SK-N-SH (cell line): ENCODE measurements around the gene ASCL2. TPM values are rescaled to one million over a fixed set of nuclear protein-coding genes. Genes with fewer than 3 reads are reported as not detected.

Source experiments
- CTCF ChIA-PET: fragments of 300-600, 350-600 bp; formaldehyde crosslinking; extraction: SDS; loops from one replicate; lab custom pipeline; 2021; lab: Yijun Ruan, JAX
- POLR2A ChIA-PET: fragments of 350-600 bp; sonication (Branson Sonifier 250); formaldehyde crosslinking; extraction: SDS; loops from one replicate; lab custom pipeline; 2020; ENCODE audit warnings: antibody characterized with exemption, inconsistent platforms; lab: Yijun Ruan, JAX
- DNase-seq: peaks from one replicate; pipeline ENCODE4 v3.0.0; 2012
- H2AFZ ChIP-seq: fragments of 200-600 bp; sonication (generic); 2 replicates; pipeline ENCODE4 v1.8.1; 2016; ENCODE audit warnings: antibody characterized with exemption, mild to moderate bottlenecking, low read depth
- H3F3A ChIP-seq: fragments of 200-600 bp; sonication (generic); replicated peaks from 2 replicates; pipeline ENCODE3; 2016; ENCODE audit warnings: antibody characterized with exemption, mild to moderate bottlenecking; ENCODE audit not compliant: insufficient read depth
- H3K27ac ChIP-seq, 2 experiments: fragments of 200-500 bp in 1 of 2; fragments of 200-600 bp in 1 of 2; sonication (Bioruptor generic) in 1 of 2; sonication (generic), shearing (Covaris generic) in 1 of 2; 2 replicates each; pipeline versions ENCODE4 v1.5.1 to v1.6.1; 2014 to 2016; ENCODE audit warnings: low read depth in 2 of 2, inconsistent platforms in 1 of 2, low read length in 1 of 2, mild to moderate bottlenecking in 1 of 2, mixed read lengths in 1 of 2
- H3K27me3 ChIP-seq: fragments of 200-600 bp; sonication (generic), shearing (Covaris generic); 2 replicates; pipeline ENCODE4 v1.6.1; 2016; ENCODE audit warnings: mixed run types; ENCODE audit not compliant: insufficient read depth
- H3K36me3 ChIP-seq, 2 experiments: fragments of 200-500 bp in 1 of 2; fragments of 200-600 bp in 1 of 2; sonication (Bioruptor generic) in 1 of 2; sonication (generic) in 1 of 2; replicated peaks in 1 of 2; 2 replicates each; pipeline versions ENCODE3 to v1.5.1; 2014 to 2016; ENCODE audit warnings: low read length in 1 of 2, mild to moderate bottlenecking in 1 of 2; ENCODE audit not compliant: insufficient read depth in 2 of 2, control insufficient read depth in 1 of 2
- H3K4me1 ChIP-seq, 2 experiments: fragments of 200-500 bp in 1 of 2; fragments of 200-600 bp in 1 of 2; sonication (Bioruptor generic) in 1 of 2; sonication (generic), shearing (Covaris generic) in 1 of 2; 2 replicates each; pipeline versions ENCODE4 v1.5.1 to v1.6.1; 2014 to 2016; ENCODE audit warnings: low read depth in 1 of 2, low read length in 1 of 2, mixed run types in 1 of 2; ENCODE audit not compliant: insufficient read depth in 2 of 2, control insufficient read depth in 1 of 2
- H3K4me2 ChIP-seq: fragments of 200-600 bp; sonication (generic), shearing (Covaris generic); 2 replicates; pipeline ENCODE4 v1.6.1; 2017; ENCODE audit warnings: mixed run types
- H3K4me3 ChIP-seq, 2 experiments: fragments of 200-500 bp in 1 of 2; fragments of 200-600 bp in 1 of 2; sonication (Bioruptor generic) in 1 of 2; sonication (generic), shearing (Covaris generic) in 1 of 2; 2 replicates each; pipeline versions ENCODE4 v1.5.1 to v1.8.1; 2014 to 2016; ENCODE audit warnings: low read depth in 2 of 2, inconsistent platforms in 1 of 2, low read length in 1 of 2, mild to moderate bottlenecking in 1 of 2, mixed read lengths in 1 of 2, moderate library complexity in 1 of 2
- H3K79me2 ChIP-seq: fragments of 200-600 bp; sonication (generic); 2 replicates; pipeline ENCODE4 v1.8.1; 2017; ENCODE audit warnings: mild to moderate bottlenecking; ENCODE audit not compliant: insufficient read depth
- H3K9ac ChIP-seq: fragments of 200-600 bp; sonication (generic); 2 replicates; pipeline ENCODE4 v1.6.1; 2017; ENCODE audit warnings: mixed run types
- H3K9me2 ChIP-seq: fragments of 200-600 bp; sonication (generic); 2 replicates; pipeline ENCODE4 v1.6.1; 2017; ENCODE audit warnings: mixed run types
- H3K9me3 ChIP-seq: fragments of 200-600 bp; sonication (generic); 2 replicates; pipeline ENCODE4 v1.6.1; 2017; ENCODE audit warnings: mixed run types, mild to moderate bottlenecking, moderate library complexity
- H4K20me1 ChIP-seq: fragments of 200-600 bp; sonication (generic); 2 replicates; pipeline ENCODE4 v1.6.1; 2017; ENCODE audit warnings: mild to moderate bottlenecking, mixed run types; ENCODE audit not compliant: insufficient read depth
- EP300 ChIP-seq, 2 experiments: IDR thresholded peaks; 2 replicates each; pipeline versions ENCODE4 v1.4.0 to v1.6.1; 2012; ENCODE audit warnings: borderline replicate concordance in 1 of 2, low read depth in 1 of 2, low read length in 1 of 2
- EZH2phosphoT487 ChIP-seq: fragments of 200-600 bp; sonication (generic); IDR thresholded peaks from 2 replicates; pipeline ENCODE4 v1.6.1; 2017; ENCODE audit warnings: low read depth, mixed run types, mild to moderate bottlenecking, antibody characterized with exemption, moderate library complexity, borderline replicate concordance
- FOSL2 ChIP-seq: IDR thresholded peaks from 2 replicates; pipeline ENCODE4 v1.4.0; 2012; ENCODE audit warnings: low read depth, mild to moderate bottlenecking, moderate library complexity, borderline replicate concordance
- IRF3 ChIP-seq: fragments of 150-350 bp; IDR thresholded peaks from 2 replicates; pipeline ENCODE4 v1.6.1; 2016; ENCODE audit warnings: mild to moderate bottlenecking, low read depth, low read length
- JUND ChIP-seq: IDR thresholded peaks from 2 replicates; pipeline ENCODE4 v1.4.0; 2012
- NFIC ChIP-seq: IDR thresholded peaks from 2 replicates; pipeline ENCODE4 v1.4.0; 2012; ENCODE audit warnings: borderline replicate concordance
- PBX3 ChIP-seq: IDR thresholded peaks from 2 replicates; pipeline ENCODE4; 2012
- POLR2AphosphoS5 ChIP-seq: IDR thresholded peaks from 2 replicates; pipeline ENCODE4 v1.6.1; 2012; ENCODE audit warnings: low read depth, low read length
- RFX5 ChIP-seq: IDR thresholded peaks from 2 replicates; pipeline ENCODE4 v1.6.1; 2012; ENCODE audit warnings: mild to moderate bottlenecking, improper control_type of control experiment, low read length
- RXRA ChIP-seq: IDR thresholded peaks from 2 replicates; pipeline ENCODE4 v1.4.0; 2012; ENCODE audit warnings: low read depth, mild to moderate bottlenecking, borderline replicate concordance
- SIN3A ChIP-seq: IDR thresholded peaks from 2 replicates; pipeline ENCODE4 v1.6.1; 2012; ENCODE audit warnings: low read depth, mild to moderate bottlenecking, low read length, moderate library complexity, borderline replicate concordance
- SMC3 ChIP-seq: IDR thresholded peaks from 2 replicates; pipeline ENCODE4 v1.6.1; 2012; ENCODE audit warnings: low read depth, low read length, improper control_type of control experiment
- TEAD4 ChIP-seq: IDR thresholded peaks from 2 replicates; pipeline ENCODE4 v1.4.0; 2012; ENCODE audit warnings: mild to moderate bottlenecking, borderline replicate concordance; ENCODE audit not compliant: insufficient read depth
- USF1 ChIP-seq: IDR thresholded peaks from 2 replicates; pipeline ENCODE4 v1.4.0; 2012; ENCODE audit warnings: low read depth, borderline replicate concordance
- USF2 ChIP-seq: fragments of 150-350 bp; IDR thresholded peaks from 2 replicates; pipeline ENCODE4 v1.6.1; 2017; ENCODE audit warnings: antibody characterized with exemption, low read length, low read depth, borderline replicate concordance
- ZBTB33 ChIP-seq: IDR thresholded peaks from 2 replicates; pipeline ENCODE4 v1.4.0; 2012; ENCODE audit warnings: low read depth, borderline replicate concordance
- WGBS: methylation state at CpG from one replicate; pipeline ENCODE4 v1.1.6; 2017; ENCODE audit warnings: low lambda C conversion rate; 5-methylcytosine and 5-hydroxymethylcytosine counted together
- polyA plus RNA-seq, 3 experiments: library from polyadenylated mRNA; depleted of rRNA; stranded (reverse); fragments of >200 nt; gene quantifications; 2 replicates each; pipeline ENCODE4 v1.2.3, GENCODE V29; 2012

The ASCL2 gene
- polyA plus RNA-seq, 1 of the 3 experiments (the other 2 are of a cell fraction): not detected

GRCh38 chr11:2247496-2247895 is 22.9 kb downstream of the ASCL2 start (continued):
- no peak for TF ChIP-seq IRF3
- TF ChIP-seq EP300 (IDR thresholded peaks at IDR 0.05; ENCODE audit: borderline replicate concordance in 1 of 2, low read depth in 1 of 2, low read length in 1 of 2): 0 out of 4 replicates have a peak, but pooled peaks of 1 of the 2 experiments have one; percentile 50
- no peak for TF ChIP-seq NFIC
- no peak for TF ChIP-seq FOSL2
- TF ChIP-seq SIN3A: no peak
- TF ChIP-seq TEAD4: no peak

GRCh38 chr11:2240834-2241233 is 29.6 kb downstream of the ASCL2 start:
- POLR2A ChIA-PET: no interaction called here

GRCh38 chr11:2237457-2238238 is 32.7 kb downstream of the ASCL2 start:
- WGBS: 61% methylated on average over 21 of the region's 22 CpGs
- ChIA-PET CTCF (no interaction called here), POLR2A (no interaction called here)
- no peak for TF ChIP-seq USF1
- no peak for TF ChIP-seq SMC3
- TF ChIP-seq POLR2AphosphoS5: no peak
- no peak for TF ChIP-seq USF2
- no peak for TF ChIP-seq EP300 (IDR thresholded peaks at IDR 0.05; ENCODE audit: borderline replicate concordance in 1 of 2, low read depth in 1 of 2, low read length in 1 of 2)
- TF ChIP-seq TEAD4: no peak
- no peak for TF ChIP-seq EZH2phosphoT487
- no peak for TF ChIP-seq ZBTB33
- TF ChIP-seq RXRA: no peak

More at GRCh38 chr11:2240834-2241233, 29.6 kb downstream of the ASCL2 start:
- no peak for DNase-seq
- 22% methylated on average over 3 of the region's 3 CpGs for WGBS
- H4K20me1 ChIP-seq: no peaks in the 10 kb centered on the region
- TF ChIP-seq RFX5: no peak
- no peak for TF ChIP-seq PBX3
- TF ChIP-seq JUND: no peak
- TF ChIP-seq FOSL2: no peak
- TF ChIP-seq, all 33 proteins: peak for 0
- no peak overlapping the region for H3K4me2 ChIP-seq
- no peak overlapping the region for H2AFZ ChIP-seq
- H3K4me1 ChIP-seq: no peaks in the 10 kb centered on the region
- no peaks in the 10 kb centered on the region for H3K36me3 ChIP-seq
- no peaks in the 10 kb centered on the region for H3K9me2 ChIP-seq
- H3K4me3 ChIP-seq: no peak overlapping the region
- H3K9ac ChIP-seq: no peak overlapping the region
- H3K27ac ChIP-seq: no peak overlapping the region
- CTCF ChIA-PET: interaction anchor here (1.2 kb wide), 1 partner anchor 18 kb away, joined by 3 read pairs; no protein-coding TSS in a partner anchor
- H3K27me3 ChIP-seq: no peaks in the 10 kb centered on the region
- no peaks in the 10 kb centered on the region for H3F3A ChIP-seq
- no peaks in the 10 kb centered on the region for H3K79me2 ChIP-seq
- H3K9me3 ChIP-seq: peaks cover 13% of the 10 kb centered on the region; the same call in 1 of the 2 replicates

More at GRCh38 chr11:2237457-2238238, 32.7 kb downstream of the ASCL2 start:
- Histone ChIP-seq H4K20me1 (no peaks in the 10 kb centered on the region), H3K79me2 (no peaks in the 10 kb centered on the region), H3K9ac (no peak overlapping the region), H3K27me3 (no peaks in the 10 kb centered on the region), H3K36me3 (no peaks in the 10 kb centered on the region), H2AFZ (no peak overlapping the region), H3K4me1 (no peaks in the 10 kb centered on the region), H3K27ac (no peak overlapping the region), H3K4me3 (no peak overlapping the region), H3K9me3 (peaks cover 7% of the 10 kb centered on the region; the same call in 1 of the 2 replicates), H3F3A (no peaks in the 10 kb centered on the region), H3K9me2 (no peaks in the 10 kb centered on the region), H3K4me2 (no peak overlapping the region)
- no peak for DNase-seq
